HCT116 (cell line): ENCODE data around the gene ZCWPW2. TPM values are rescaled to one million over a fixed set of nuclear protein-coding genes. Genes with fewer than 3 reads are reported as not detected.

Experiments used
- ATAC-seq: fragments of 200-7000 bp; cut with Tn5 transposase; 2 replicates; pipeline ENCODE4 v1.9.1; 2020; ENCODE audit warnings: mild to moderate bottlenecking, moderate library complexity
- BruUV-seq: library from RNA; stranded (reverse); fragments of 400-500 nt; replicated peaks from 2 replicates; lab custom pipeline; 2021; lab: Mats Ljungman, UMichigan
- CTCF ChIA-PET: fragments of 300-600 bp; sonication (Branson Sonifier 250); formaldehyde crosslinking; loops from one replicate; lab custom pipeline; 2021; ENCODE audit warnings: antibody characterized with exemption; lab: Charles Lee
- POLR2A ChIA-PET: fragments of 300-600, 350-600 bp; sonication (Branson Sonifier 250); formaldehyde crosslinking; loops from one replicate; lab custom pipeline; 2021; ENCODE audit warnings: antibody characterized with exemption; lab: Charles Lee
- RAD21 ChIA-PET, 2 experiments: fragments of 300-600 bp; sonication (Branson Sonifier 250); formaldehyde crosslinking; loops; one replicate each; lab custom pipeline; 2023; ENCODE audit warnings: low total read pairs in 2 of 2; ENCODE audit not compliant: uncharacterized antibody in 2 of 2, unreplicated experiment in 2 of 2, low non-redundant PET in 1 of 2; lab: Charles Lee
- DNase-seq: peaks from one replicate; pipeline ENCODE4 v3.0.0-alpha.2; 2010; ENCODE audit warnings: low read depth, low spot score
- H2AFZ ChIP-seq: fragments of 200-600 bp; shearing (Covaris generic), sonication (generic); 2 replicates; pipeline ENCODE4 v1.6.1; 2017; ENCODE audit warnings: low read depth, mixed run types, mixed read lengths, antibody characterized with exemption, low read length; ENCODE audit not compliant: poor library complexity, severe bottlenecking
- H3K27ac ChIP-seq: 2 replicates; pipeline ENCODE4 v1.5.1; 2012; ENCODE audit warnings: low read depth, low read length
- H3K27me3 ChIP-seq: fragments of 200-600 bp; sonication (generic); 2 replicates; pipeline ENCODE4 v1.6.1; 2016; ENCODE audit warnings: mixed run types, low read length, mixed read lengths; ENCODE audit not compliant: insufficient read depth
- H3K36me3 ChIP-seq, 2 experiments: fragments of 200-500 bp in 1 of 2; fragments of 200-600 bp in 1 of 2; sonication (Bioruptor generic) in 1 of 2; sonication (generic) in 1 of 2; 2 replicates each; pipeline versions ENCODE4 v1.5.1 to v1.6.1; 2014 to 2016; ENCODE audit warnings: low read length in 2 of 2, inconsistent platforms in 1 of 2, mixed read lengths in 1 of 2, mixed run types in 1 of 2; ENCODE audit not compliant: insufficient read depth in 2 of 2, control insufficient read depth in 1 of 2
- H3K4me1 ChIP-seq, 2 experiments: fragments of 200-600 bp in 1 of 2; sonication (generic) in 1 of 2; 2 replicates each; pipeline versions ENCODE4 v1.5.1 to v1.6.1; 2012 to 2017; ENCODE audit warnings: low read length in 2 of 2, inconsistent platforms in 1 of 2, mild to moderate bottlenecking in 1 of 2, mixed read lengths in 1 of 2, mixed run types in 1 of 2, moderate library complexity in 1 of 2; ENCODE audit not compliant: insufficient read depth in 2 of 2, control insufficient read depth in 1 of 2
- H3K4me2 ChIP-seq: fragments of 200-600 bp; sonication (generic); 2 replicates; pipeline ENCODE4 v1.6.1; 2017; ENCODE audit warnings: mixed run types, low read length, mixed read lengths
- H3K4me3 ChIP-seq, 2 experiments: fragments of 200-600 bp in 1 of 2; sonication (generic) in 1 of 2; replicated peaks in 1 of 2; 2 replicates each; pipeline ENCODE4 v1.5.1; 2011 to 2016; ENCODE audit warnings: low read length in 2 of 2, control low read depth in 1 of 2, low read depth in 1 of 2, mild to moderate bottlenecking in 1 of 2, mixed read lengths in 1 of 2, mixed run types in 1 of 2
- H3K79me2 ChIP-seq: fragments of 200-600 bp; sonication (generic); 2 replicates; pipeline ENCODE4 v1.6.1; 2017; ENCODE audit warnings: mild to moderate bottlenecking, mixed run types, low read length, moderate library complexity, mixed read lengths; ENCODE audit not compliant: insufficient read depth
- H3K9ac ChIP-seq: fragments of 200-600 bp; sonication (generic); 2 replicates; pipeline ENCODE4 v1.6.1; 2016; ENCODE audit warnings: low read length, mixed read lengths
- H3K9me2 ChIP-seq: fragments of 200-600 bp; sonication (generic), shearing (Covaris generic); 2 replicates; pipeline ENCODE4 v1.6.1; 2017; ENCODE audit warnings: mixed run types, mild to moderate bottlenecking, moderate library complexity; ENCODE audit not compliant: insufficient read depth
- H3K9me3 ChIP-seq, 2 experiments: fragments of 200-500 bp in 1 of 2; fragments of 200-600 bp in 1 of 2; sonication (Bioruptor generic) in 1 of 2; sonication (generic) in 1 of 2; 2 replicates each; pipeline ENCODE4 v1.6.1; 2014 to 2017; ENCODE audit warnings: low read length in 2 of 2, mixed read lengths in 2 of 2, inconsistent platforms in 1 of 2, low read depth in 1 of 2, mild to moderate bottlenecking in 1 of 2, mixed run types in 1 of 2, moderate library complexity in 1 of 2; ENCODE audit not compliant: control insufficient read depth in 1 of 2, insufficient read depth in 1 of 2
- H4K20me1 ChIP-seq: fragments of 200-600 bp; sonication (generic), shearing (Covaris generic); 2 replicates; pipeline ENCODE4 v1.6.1; 2017; ENCODE audit warnings: mixed run types, mild to moderate bottlenecking, moderate library complexity; ENCODE audit not compliant: insufficient read depth
- CBX3 ChIP-seq: IDR thresholded peaks from 2 replicates; pipeline ENCODE4 v1.6.1; 2012; ENCODE audit warnings: low read depth
- CEBPB ChIP-seq: IDR thresholded peaks from 2 replicates; pipeline ENCODE4 v1.6.1; 2012; ENCODE audit warnings: low read depth
- EGR1 ChIP-seq: IDR thresholded peaks from 2 replicates; pipeline ENCODE4 v1.6.1; 2012; ENCODE audit warnings: low read depth
- ELF1 ChIP-seq: IDR thresholded peaks from 2 replicates; pipeline ENCODE4 v1.6.1; 2012; ENCODE audit warnings: low read depth, borderline replicate concordance
- EZH2 ChIP-seq: fragments of 200-600 bp; sonication (generic); IDR thresholded peaks from 2 replicates; pipeline ENCODE4 v1.6.1; 2017; ENCODE audit warnings: antibody characterized with exemption, mixed run types
- FOSL1 ChIP-seq: IDR thresholded peaks from 2 replicates; pipeline ENCODE4 v1.6.1; 2012; ENCODE audit warnings: low read depth
- JUND ChIP-seq: IDR thresholded peaks from 2 replicates; pipeline ENCODE4 v1.6.1; 2012
- POLR2A ChIP-seq: IDR thresholded peaks from 2 replicates; pipeline ENCODE4 v1.7.0; 2011; ENCODE audit warnings: borderline replicate concordance; ENCODE audit not compliant: insufficient read depth, insufficient read length; ENCODE audit errors: extremely low read depth
- RAD21 ChIP-seq: IDR thresholded peaks from 2 replicates; pipeline ENCODE4 v1.6.1; 2012; ENCODE audit warnings: low read depth, mild to moderate bottlenecking
- SIN3A ChIP-seq: IDR thresholded peaks from 2 replicates; pipeline ENCODE4 v1.6.1; 2012; ENCODE audit warnings: low read depth
- SRF ChIP-seq: IDR thresholded peaks from 2 replicates; pipeline ENCODE4 v1.6.1; 2012; ENCODE audit warnings: low read depth
- YY1 ChIP-seq: IDR thresholded peaks from 2 replicates; pipeline ENCODE4 v1.6.1; 2011; ENCODE audit warnings: low read length, low read depth, moderate library complexity, mild to moderate bottlenecking; ENCODE audit not compliant: insufficient replicate concordance; ENCODE audit errors: extremely low read depth
- ZFX ChIP-seq: fragments of 450-650 bp; IDR thresholded peaks from 2 replicates; pipeline ENCODE4 v1.6.1; 2017
- ZNF274 ChIP-seq: fragments of 200-500 bp; sonication (Bioruptor generic); IDR thresholded peaks from 2 replicates; pipeline ENCODE4 v1.6.1; 2014; ENCODE audit warnings: mild to moderate bottlenecking, low read depth, low read length, inconsistent platforms
- intact Hi-C: fragments of 100-400 bp; cut with micrococcal nuclease; formaldehyde crosslinking; loops from 2 replicates; pipeline ENCODE4 v1.10.0; 2022
- total RNA-seq: library from RNA; stranded (reverse); gene quantifications from one replicate; pipeline ENCODE4 v1.2.1, GENCODE V29; 2021; ENCODE audit not compliant: unreplicated experiment
- TF ChIP-seq, protein P1 (sequence below): IDR thresholded peaks from 2 replicates; pipeline ENCODE4 v1.6.1; 2011; ENCODE audit warnings: mild to moderate bottlenecking, low read length, moderate library complexity; ENCODE audit not compliant: insufficient replicate concordance; ENCODE audit errors: extremely low read depth
- TF ChIP-seq, protein P2 (sequence below): IDR thresholded peaks from 2 replicates; pipeline ENCODE4 v1.6.1; 2012
- TF ChIP-seq, protein P3 (sequence below), 3 experiments: fragments of 200-600 bp in 1 of 3; sonication (generic) in 1 of 3; IDR thresholded peaks in 2 of 3; conservative IDR thresholded peaks in 1 of 3; 2 replicates each; pipeline ENCODE4 v1.5.1; 2012 to 2017; ENCODE audit warnings: low read depth in 2 of 3, low read length in 2 of 3, antibody characterized with exemption in 1 of 3, borderline replicate concordance in 1 of 3, control low read depth in 1 of 3, mild to moderate bottlenecking in 1 of 3, mixed read lengths in 1 of 3, mixed run types in 1 of 3, moderate library complexity in 1 of 3; ENCODE audit not compliant: insufficient read depth in 1 of 3

The ZCWPW2 gene
- total RNA-seq, 1 experiment from 2014 or later = 1.1 TPM

DNA sequence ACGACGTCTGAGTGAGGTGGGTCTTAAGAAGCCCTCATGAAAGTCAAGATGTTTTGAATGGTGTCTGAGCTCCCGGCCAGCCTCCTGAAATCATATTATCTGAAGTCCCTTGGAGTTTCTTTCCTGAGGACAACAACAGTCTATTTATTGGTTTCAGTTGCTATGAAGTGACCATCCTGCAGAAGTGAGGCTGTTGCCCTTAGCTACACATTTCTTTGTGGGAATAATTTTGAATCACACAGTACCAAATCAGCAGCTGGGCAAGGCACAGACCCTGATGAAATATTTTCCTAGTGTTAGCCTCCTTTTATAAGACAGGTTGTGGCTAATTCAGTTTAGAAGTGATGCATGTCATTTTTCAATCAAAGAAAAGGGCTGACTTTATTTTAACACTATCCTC, 220.8 kb downstream of the ZCWPW2 start:
- Histone ChIP-seq H3K9me3 (no peaks in the 10 kb centered on the region; a peak in 1 of 4 replicates), H3K4me3 (no peak overlapping the region), H2AFZ (no peak overlapping the region), H3K4me2 (no peak overlapping the region), H3K4me1 (no peaks in the 10 kb centered on the region), H4K20me1 (no peaks in the 10 kb centered on the region; the same call in 1 of the 2 replicates), H3K27me3 (peaks cover 4% of the 10 kb centered on the region; the same call in 1 of the 2 replicates), H3K9ac (no peak overlapping the region), H3K27ac (no peak overlapping the region), H3K79me2 (no peaks in the 10 kb centered on the region), H3K36me3 (no peaks in the 10 kb centered on the region; a peak in 1 of 4 replicates), H3K9me2 (no peaks in the 10 kb centered on the region)
- no peak for ATAC-seq
- POLR2A ChIA-PET = no interaction called here
- CTCF ChIA-PET = no interaction called here
- RAD21 ChIA-PET = no interaction called here
- TF ChIP-seq RAD21 (no peak), CBX3 (no peak), SIN3A (no peak), EGR1 (no peak), FOSL1 (no peak), CEBPB (no peak), SRF (no peak), EZH2 (no peak), JUND (no peak), POLR2A (no peak), ZNF274 (no peak), ELF1 (no peak), YY1 (no peak), ZFX (no peak)
- TF ChIP-seq, protein P1, sequence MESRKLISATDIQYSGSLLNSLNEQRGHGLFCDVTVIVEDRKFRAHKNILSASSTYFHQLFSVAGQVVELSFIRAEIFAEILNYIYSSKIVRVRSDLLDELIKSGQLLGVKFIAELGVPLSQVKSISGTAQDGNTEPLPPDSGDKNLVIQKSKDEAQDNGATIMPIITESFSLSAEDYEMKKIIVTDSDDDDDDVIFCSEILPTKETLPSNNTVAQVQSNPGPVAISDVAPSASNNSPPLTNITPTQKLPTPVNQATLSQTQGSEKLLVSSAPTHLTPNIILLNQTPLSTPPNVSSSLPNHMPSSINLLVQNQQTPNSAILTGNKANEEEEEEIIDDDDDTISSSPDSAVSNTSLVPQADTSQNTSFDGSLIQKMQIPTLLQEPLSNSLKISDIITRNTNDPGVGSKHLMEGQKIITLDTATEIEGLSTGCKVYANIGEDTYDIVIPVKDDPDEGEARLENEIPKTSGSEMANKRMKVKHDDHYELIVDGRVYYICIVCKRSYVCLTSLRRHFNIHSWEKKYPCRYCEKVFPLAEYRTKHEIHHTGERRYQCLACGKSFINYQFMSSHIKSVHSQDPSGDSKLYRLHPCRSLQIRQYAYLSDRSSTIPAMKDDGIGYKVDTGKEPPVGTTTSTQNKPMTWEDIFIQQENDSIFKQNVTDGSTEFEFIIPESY = no peak
- TF ChIP-seq, protein P2, sequence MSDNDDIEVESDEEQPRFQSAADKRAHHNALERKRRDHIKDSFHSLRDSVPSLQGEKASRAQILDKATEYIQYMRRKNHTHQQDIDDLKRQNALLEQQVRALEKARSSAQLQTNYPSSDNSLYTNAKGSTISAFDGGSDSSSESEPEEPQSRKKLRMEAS = no peak
- TF ChIP-seq, protein P3, sequence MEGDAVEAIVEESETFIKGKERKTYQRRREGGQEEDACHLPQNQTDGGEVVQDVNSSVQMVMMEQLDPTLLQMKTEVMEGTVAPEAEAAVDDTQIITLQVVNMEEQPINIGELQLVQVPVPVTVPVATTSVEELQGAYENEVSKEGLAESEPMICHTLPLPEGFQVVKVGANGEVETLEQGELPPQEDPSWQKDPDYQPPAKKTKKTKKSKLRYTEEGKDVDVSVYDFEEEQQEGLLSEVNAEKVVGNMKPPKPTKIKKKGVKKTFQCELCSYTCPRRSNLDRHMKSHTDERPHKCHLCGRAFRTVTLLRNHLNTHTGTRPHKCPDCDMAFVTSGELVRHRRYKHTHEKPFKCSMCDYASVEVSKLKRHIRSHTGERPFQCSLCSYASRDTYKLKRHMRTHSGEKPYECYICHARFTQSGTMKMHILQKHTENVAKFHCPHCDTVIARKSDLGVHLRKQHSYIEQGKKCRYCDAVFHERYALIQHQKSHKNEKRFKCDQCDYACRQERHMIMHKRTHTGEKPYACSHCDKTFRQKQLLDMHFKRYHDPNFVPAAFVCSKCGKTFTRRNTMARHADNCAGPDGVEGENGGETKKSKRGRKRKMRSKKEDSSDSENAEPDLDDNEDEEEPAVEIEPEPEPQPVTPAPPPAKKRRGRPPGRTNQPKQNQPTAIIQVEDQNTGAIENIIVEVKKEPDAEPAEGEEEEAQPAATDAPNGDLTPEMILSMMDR (IDR thresholded peaks at IDR 0.05 in 2 of 3, conservative IDR thresholded peaks at IDR 0.05 in 1 of 3; ENCODE audit: borderline replicate concordance in 1 of 3, insufficient read depth in 1 of 3, low read depth in 2 of 3, low read length in 2 of 3) = no peak
- intact Hi-C loops = no loop called here
- BruUV-seq = no TSS peak
- DNase-seq = no peak
